Esophagus muscularis mucosa (tissue), 4 donors: ENCODE results near the gene TGM3. TPM values are rescaled to one million over a fixed set of nuclear protein-coding genes. Genes with fewer than 3 reads are reported as not detected.

ENCODE experiments used
- DNase-seq: peaks from one replicate; pipeline ENCODE4 v3.0.0-alpha.2; 2017; ENCODE audit errors: extremely low spot score
- H3K27ac ChIP-seq, 4 donors: fragments of 200-600 bp; sonication (generic); replicated peaks in 1 of 4; 1 replicate in 3 of 4; 2 replicates in 1 of 4; pipeline ENCODE4 v1.5.1; 2016 to 2019; ENCODE audit warnings: mild to moderate bottlenecking in 1 of 4
- H3K27me3 ChIP-seq, 4 donors: fragments of 200-600 bp; sonication (generic); one replicate each; pipeline versions ENCODE4 v1.5.1 to v1.6.0; 2016 to 2019
- H3K36me3 ChIP-seq, 4 donors: fragments of 200-600 bp; sonication (generic); one replicate each; pipeline ENCODE4 v1.5.1; 2016 to 2019
- H3K4me1 ChIP-seq, 4 donors: fragments of 200-600 bp; sonication (generic); one replicate each; pipeline ENCODE4 v1.5.1; 2016 to 2019
- H3K4me3 ChIP-seq, 4 donors: fragments of 200-600 bp; sonication (generic); 1 replicate in 2 of 4; 2 replicates in 2 of 4; pipeline ENCODE4 v1.5.1; 2016 to 2019; ENCODE audit warnings: mild to moderate bottlenecking in 4 of 4, moderate library complexity in 1 of 4
- H3K9me3 ChIP-seq, 4 donors: fragments of 200-600 bp; sonication (generic); 1 replicate in 3 of 4; 2 replicates in 1 of 4; pipeline ENCODE4 v1.5.1; 2016 to 2019
- CTCF ChIP-seq, 3 experiments: fragments of 200-600 bp in 2 of 3; fragments of 450-650 bp in 1 of 3; sonication (generic) in 2 of 3; IDR thresholded peaks; one replicate each; pipeline ENCODE4 v1.5.1; 2017 to 2019; ENCODE audit warnings: antibody characterized with exemption in 3 of 3, mild to moderate bottlenecking in 2 of 3, moderate library complexity in 1 of 3
- EP300 ChIP-seq: sonication (generic); formaldehyde crosslinking; IDR thresholded peaks from one replicate; pipeline ENCODE4 v1.6.1; 2017; ENCODE audit warnings: antibody characterized with exemption
- POLR2A ChIP-seq: fragments of 450-650 bp; IDR thresholded peaks from one replicate; pipeline ENCODE4 v1.6.1; 2017; ENCODE audit warnings: antibody characterized with exemption, moderate library complexity, mild to moderate bottlenecking, low read depth
- POLR2AphosphoS5 ChIP-seq, 2 donors: sonication (generic); formaldehyde crosslinking; IDR thresholded peaks; one replicate each; pipeline ENCODE4 v1.6.1; 2017; ENCODE audit warnings: antibody characterized with exemption in 2 of 2
- WGBS: methylation state at CpG from one replicate; pipeline ENCODE4 v1.1.5; 2018; 5-methylcytosine and 5-hydroxymethylcytosine counted together
- intact Hi-C: fragments of 100-400 bp; cut with DNase I; formaldehyde crosslinking; loops from one replicate; pipeline ENCODE4 v1.15.1; 2023
- total RNA-seq, 4 donors: library from RNA; depleted of rRNA; stranded (reverse); fragments of >200 nt; gene quantifications; one replicate each; pipeline versions ENCODE4 v1.1.0 to v1.2.1, GENCODE V29; 2016

The TGM3 gene
- total RNA-seq, 4 donors from 2014 or later = 0.83 TPM; not detected in 3

- no peak overlapping the region for H3K4me3 ChIP-seq
- DNase-seq = no peak
- TF ChIP-seq POLR2A (no peak), CTCF (IDR thresholded peaks at IDR 0.05) (no peak), EP300 (no peak), POLR2AphosphoS5 (IDR thresholded peaks at IDR 0.05) (no peak)
- intact Hi-C loops = no loop called here
- H3K36me3 ChIP-seq = no peaks in the 10 kb centered on the region
- H3K27me3 ChIP-seq = peaks cover 0 to 25% (median 0%) of the 10 kb centered on the region in 4 donors
- 56% methylated on average over 5 of the region's 5 CpGs for WGBS
- no peaks in the 10 kb centered on the region for H3K9me3 ChIP-seq
- no peak overlapping the region for H3K27ac ChIP-seq
- H3K4me1 ChIP-seq = no peaks in the 10 kb centered on the region
Observed at GRCh38 chr20:2296524-2297356, 939 bp downstream of the TGM3 start.

DNA sequence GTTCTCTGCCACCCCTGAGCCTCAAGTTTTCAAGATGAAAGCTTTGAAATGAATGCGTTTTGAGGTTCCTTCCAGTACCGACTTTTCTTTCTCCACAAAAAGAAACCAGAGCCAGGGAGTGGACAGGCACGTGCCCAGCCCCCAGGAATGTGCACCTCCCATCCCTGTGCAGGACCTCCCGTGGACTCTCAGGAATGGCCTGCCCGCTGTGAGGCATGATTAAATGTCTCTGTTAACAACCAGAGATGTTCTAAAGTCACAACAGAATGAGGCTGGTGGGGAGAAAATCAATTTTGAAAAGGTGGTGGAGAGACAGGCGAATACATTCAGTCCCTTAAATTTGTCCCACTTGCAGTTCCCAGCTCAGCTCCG is 1.5 kb downstream of the TGM3 start:
- no peak overlapping the region for H3K27ac ChIP-seq

DNA sequence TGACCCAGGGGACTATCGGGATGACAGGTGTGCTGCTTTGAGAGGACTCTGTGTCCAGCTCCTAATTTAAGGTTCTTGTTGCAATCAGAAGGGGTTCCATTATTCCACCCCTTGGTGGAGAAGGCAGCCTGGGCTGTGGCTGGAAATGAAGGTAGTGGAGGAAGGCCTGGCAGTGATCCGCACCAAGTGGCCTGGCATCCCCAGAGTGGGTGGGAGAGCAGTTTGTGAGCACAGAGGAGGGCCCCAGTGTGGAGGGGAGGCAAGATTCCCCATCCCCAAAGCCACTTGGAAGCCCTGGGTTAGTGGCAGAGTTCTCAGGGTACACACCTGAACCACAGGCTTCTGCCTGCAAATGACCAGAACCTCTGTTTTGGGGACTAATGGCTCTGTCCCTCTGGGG is 2.3 kb downstream of the TGM3 start:
- WGBS = 87% methylated on average over 2 of the region's 2 CpGs
- peaks cover 0 to 25% (median 0%) of the 10 kb centered on the region in 4 donors for H3K27me3 ChIP-seq
- H3K9me3 ChIP-seq = no peaks in the 10 kb centered on the region
- no peak overlapping the region for H3K4me3 ChIP-seq
- intact Hi-C loops = no loop called here
- H3K27ac ChIP-seq = no peak overlapping the region
- TF ChIP-seq CTCF (IDR thresholded peaks at IDR 0.05) (no peak), POLR2A (no peak), POLR2AphosphoS5 (IDR thresholded peaks at IDR 0.05) (no peak), EP300 (no peak)
- H3K4me1 ChIP-seq = no peaks in the 10 kb centered on the region
- DNase-seq = no peak
- H3K36me3 ChIP-seq = no peaks in the 10 kb centered on the region

More for the DNA sequence above, 1.5 kb downstream of the TGM3 start:
- H3K27me3 ChIP-seq = peaks cover 0 to 25% (median 0%) of the 10 kb centered on the region in 4 donors
- H3K9me3 ChIP-seq = no peaks in the 10 kb centered on the region
- TF ChIP-seq POLR2AphosphoS5 (IDR thresholded peaks at IDR 0.05) (no peak), EP300 (no peak), POLR2A (no peak), CTCF (IDR thresholded peaks at IDR 0.05) (no peak)
- intact Hi-C loops = no loop called here
- 54% methylated on average over 7 of the region's 7 CpGs for WGBS
- no peak for DNase-seq
- H3K36me3 ChIP-seq = no peaks in the 10 kb centered on the region
- no peak overlapping the region for H3K4me3 ChIP-seq
- no peaks in the 10 kb centered on the region for H3K4me1 ChIP-seq

GRCh38 chr20:2298701-2299100 is 2.9 kb downstream of the TGM3 start:
- Histone ChIP-seq H3K27ac (no peak overlapping the region), H3K27me3 (peaks cover 0 to 25% (median 0%) of the 10 kb centered on the region in 4 donors), H3K4me3 (no peak overlapping the region), H3K36me3 (no peaks in the 10 kb centered on the region), H3K9me3 (no peaks in the 10 kb centered on the region), H3K4me1 (no peaks in the 10 kb centered on the region)
- TF ChIP-seq EP300 (no peak), CTCF (IDR thresholded peaks at IDR 0.05) (no peak), POLR2AphosphoS5 (IDR thresholded peaks at IDR 0.05) (no peak), POLR2A (no peak)
- intact Hi-C loops = no loop called here
- no peak for DNase-seq
- WGBS = 63% methylated on average over 2 of the region's 5 CpGs

- TF ChIP-seq POLR2A (no peak), POLR2AphosphoS5 (IDR thresholded peaks at IDR 0.05) (no peak), EP300 (no peak), CTCF (IDR thresholded peaks at IDR 0.05) (no peak)
- H3K27me3 ChIP-seq = peaks cover 0 to 25% (median 0%) of the 10 kb centered on the region in 4 donors
- no peak for DNase-seq
- WGBS = 49% methylated on average over 8 of the region's 9 CpGs
- no peaks in the 10 kb centered on the region for H3K4me1 ChIP-seq
- no peaks in the 10 kb centered on the region for H3K9me3 ChIP-seq
- no peak overlapping the region for H3K27ac ChIP-seq
- intact Hi-C loops = no loop called here
- no peaks in the 10 kb centered on the region for H3K36me3 ChIP-seq
- no peak overlapping the region for H3K4me3 ChIP-seq
Observed at GRCh38 chr20:2299301-2299700, 3.5 kb downstream of the TGM3 start.
